Central memory CD8-positive, alpha-beta T cell (primary cell): ENCODE measurements around the gene TIMM13.
"Not testable (repeated sequence)": the region's sequence is repeated elsewhere in the genome, so short reads cannot be mapped to it uniquely, and the experiment has no call there.

Experiments
- ATAC-seq: fragments of 150-1000 bp; cut with Tn5 transposase; replicated peaks from 2 replicates; pipeline ENCODE4 v1.10.0; 2022; ENCODE audit warnings: mild to moderate bottlenecking, moderate FRiP score, moderate number of reproducible peaks; ENCODE audit not compliant: poor library complexity, severe bottlenecking; ENCODE audit errors: extremely low read depth
- DNase-seq, 2 donors: peaks; one replicate each; pipeline ENCODE4 v3.0.0; 2021; ENCODE audit warnings: low spot score in 2 of 2
- H3K27ac Mint-ChIP-seq: one replicate; pipeline ENCODE4 v1.8.0; 2022; ENCODE audit warnings: low read depth, mild to moderate bottlenecking, moderate library complexity, mixed read lengths
- H3K27me3 Mint-ChIP-seq: one replicate; pipeline ENCODE4 v1.8.0; 2022; ENCODE audit warnings: mixed read lengths
- H3K36me3 Mint-ChIP-seq: one replicate; pipeline ENCODE4 v1.8.0; 2022; ENCODE audit warnings: mild to moderate bottlenecking, moderate library complexity, mixed read lengths; ENCODE audit not compliant: insufficient read depth
- H3K4me1 Mint-ChIP-seq: one replicate; pipeline ENCODE4 v1.8.0; 2022; ENCODE audit warnings: mixed read lengths
- H3K4me3 Mint-ChIP-seq: one replicate; pipeline ENCODE4 v1.8.0; 2022; ENCODE audit warnings: mild to moderate bottlenecking, moderate library complexity, mixed read lengths
- H3K9me3 Mint-ChIP-seq: one replicate; pipeline ENCODE4 v1.8.0; 2022; ENCODE audit warnings: mixed read lengths

The TIMM13 gene

DNA sequence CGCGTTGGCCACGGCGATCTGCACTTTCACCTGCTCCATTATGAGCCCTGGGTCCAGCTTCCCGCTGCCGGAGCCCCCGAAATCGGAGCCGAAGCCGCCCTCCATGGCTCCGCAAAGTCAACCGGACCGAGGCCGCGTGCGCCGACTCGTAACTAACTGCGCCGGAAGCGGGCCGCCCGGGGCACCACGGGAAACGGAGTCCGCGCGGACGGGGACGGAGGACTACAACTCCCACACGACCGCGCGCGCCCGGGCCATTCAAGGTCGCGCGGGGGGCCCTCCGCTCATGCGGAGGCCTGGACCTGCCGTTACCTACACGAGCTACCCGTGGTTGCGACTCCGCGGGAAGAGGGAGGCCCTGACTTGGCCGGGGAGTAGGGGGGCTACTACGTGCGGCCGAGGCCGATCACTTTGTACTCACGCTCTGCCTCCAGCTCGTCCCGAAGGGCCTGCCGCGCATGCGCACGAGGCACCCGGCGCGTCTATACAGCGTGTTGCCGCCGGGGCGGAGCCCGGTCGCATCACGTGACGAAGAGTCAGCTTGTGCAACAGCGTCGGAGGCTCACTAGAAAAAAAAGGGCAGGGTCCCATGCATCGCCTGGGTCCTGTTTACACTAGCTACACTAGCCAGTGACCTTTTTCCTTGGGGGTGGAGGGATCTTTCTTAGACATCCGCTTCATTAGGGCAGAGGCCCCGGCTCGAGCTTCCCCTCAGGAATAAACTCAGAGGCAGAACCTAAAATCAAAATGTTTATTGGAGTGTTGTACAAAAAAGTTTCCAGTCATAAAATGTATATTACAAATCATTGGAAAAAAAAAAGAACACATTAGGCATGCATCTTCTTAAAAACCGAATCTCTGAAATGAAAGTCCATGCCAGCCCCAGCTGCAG is at the start of gene TIMM13:
Gene TIMM13 (minus strand): TSS at position 158 of the 892 bp plus-strand sequence. CDS start 53 bp downstream, at position 105.
- ATAC-seq (peak; percentile 96), DNase-seq (peak; percentile 94 to 95)
- Mint-ChIP-seq H3K27me3 (no peaks in the 10 kb centered on the region), H3K36me3 (peaks cover 19% of the 10 kb centered on the region), H3K4me1 (peaks cover 16% of the 10 kb centered on the region), H3K4me3 (peak within 1 kb of the TSS; percentile 95), H3K27ac (peak within 1 kb of the TSS; percentile 96), H3K9me3 (no peaks in the 10 kb centered on the region)

DNA sequence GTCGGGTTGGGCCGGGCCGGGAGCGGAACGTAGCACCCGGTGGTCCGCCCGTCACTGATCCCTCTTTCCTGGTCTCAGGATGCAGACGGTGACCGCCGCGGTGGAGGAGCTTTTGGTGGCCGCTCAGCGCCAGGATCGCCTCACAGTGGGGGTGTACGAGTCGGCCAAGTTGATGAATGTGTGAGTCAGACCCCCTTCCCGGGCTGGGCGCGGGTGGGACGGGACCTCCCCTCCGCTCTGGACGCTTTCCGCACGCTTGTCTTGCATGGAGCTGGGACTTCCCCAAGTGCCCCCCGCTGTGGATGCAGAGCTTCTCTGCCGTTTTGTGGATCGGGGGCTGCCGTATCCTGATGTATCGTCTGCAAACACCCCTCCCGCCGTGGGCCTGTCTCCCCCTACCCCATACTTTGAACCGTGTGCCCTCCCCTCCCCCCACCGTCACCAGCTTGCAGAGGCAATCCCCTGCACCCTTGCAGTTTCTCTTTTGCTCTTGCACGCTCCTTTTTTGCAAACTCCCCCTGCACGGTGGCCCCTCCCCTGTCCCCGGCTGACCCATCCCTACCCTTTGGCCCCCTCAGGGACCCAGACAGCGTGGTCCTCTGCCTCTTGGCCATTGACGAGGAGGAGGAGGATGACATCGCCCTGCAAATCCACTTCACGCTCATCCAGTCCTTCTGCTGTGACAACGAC is 49.2 kb upstream of the TIMM13 start:
- peaks cover 38% of the 10 kb centered on the region for H3K36me3 Mint-ChIP-seq
- peak; percentile 1 for ATAC-seq
- peak overlapping the region; percentile 98 for H3K27ac Mint-ChIP-seq
- H3K4me1 Mint-ChIP-seq, result peaks cover 33% of the 10 kb centered on the region
- no peaks in the 10 kb centered on the region for H3K27me3 Mint-ChIP-seq
- DNase-seq, result peak in 1 of 2 donors; percentile 35
- no peaks in the 10 kb centered on the region for H3K9me3 Mint-ChIP-seq
- H3K4me3 Mint-ChIP-seq, result peak overlapping the region; percentile 99

DNA sequence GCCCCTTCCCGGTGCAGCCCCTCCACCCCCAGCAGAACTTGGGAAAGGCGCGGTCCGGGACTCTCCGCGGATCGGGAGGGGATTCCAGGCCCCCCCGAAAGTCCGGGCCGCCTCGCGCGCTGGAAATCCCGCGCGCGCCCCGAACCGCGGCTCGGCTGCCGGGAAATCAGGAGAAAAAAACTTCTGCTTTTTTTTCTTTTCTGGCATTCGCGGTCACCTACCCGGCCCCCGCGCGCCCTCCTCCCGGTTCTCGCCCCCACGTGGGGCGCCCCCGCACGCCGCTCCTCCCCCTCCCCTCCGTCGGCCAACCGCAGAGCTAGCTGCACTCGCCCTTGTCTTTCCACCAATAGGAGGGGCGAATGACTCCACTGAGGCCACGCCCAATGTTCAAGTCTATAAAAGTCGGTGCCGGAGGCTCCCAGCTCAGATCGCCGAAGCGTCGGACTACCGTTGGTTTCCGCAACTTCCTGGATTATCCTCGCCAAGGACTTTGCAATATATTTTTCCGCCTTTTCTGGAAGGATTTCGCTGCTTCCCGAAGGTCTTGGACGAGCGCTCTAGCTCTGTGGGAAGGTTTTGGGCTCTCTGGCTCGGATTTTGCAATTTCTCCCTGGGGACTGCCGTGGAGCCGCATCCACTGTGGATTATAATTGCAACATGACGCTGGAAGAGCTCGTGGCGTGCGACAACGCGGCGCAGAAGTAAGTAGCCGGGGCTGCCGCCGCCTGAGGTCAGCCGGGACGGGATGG is 48.5 kb upstream of the TIMM13 start, which contains the start of gene GADD45B:
Gene GADD45B (plus strand): TSS at position 426 of the 749 bp plus-strand sequence. CDS start 232 bp downstream, at position 658.
- Mint-ChIP-seq H3K27ac (peak within 1 kb of the TSS; percentile 98), H3K9me3 (no peaks in the 10 kb centered on the region), H3K4me3 (peak within 1 kb of the TSS; percentile 99), H3K4me1 (peaks cover 33% of the 10 kb centered on the region), H3K36me3 (peaks cover 38% of the 10 kb centered on the region), H3K27me3 (no peaks in the 10 kb centered on the region)
- DNase-seq, result peak; percentile 96 to 98
- peak; percentile 61 for ATAC-seq

DNA sequence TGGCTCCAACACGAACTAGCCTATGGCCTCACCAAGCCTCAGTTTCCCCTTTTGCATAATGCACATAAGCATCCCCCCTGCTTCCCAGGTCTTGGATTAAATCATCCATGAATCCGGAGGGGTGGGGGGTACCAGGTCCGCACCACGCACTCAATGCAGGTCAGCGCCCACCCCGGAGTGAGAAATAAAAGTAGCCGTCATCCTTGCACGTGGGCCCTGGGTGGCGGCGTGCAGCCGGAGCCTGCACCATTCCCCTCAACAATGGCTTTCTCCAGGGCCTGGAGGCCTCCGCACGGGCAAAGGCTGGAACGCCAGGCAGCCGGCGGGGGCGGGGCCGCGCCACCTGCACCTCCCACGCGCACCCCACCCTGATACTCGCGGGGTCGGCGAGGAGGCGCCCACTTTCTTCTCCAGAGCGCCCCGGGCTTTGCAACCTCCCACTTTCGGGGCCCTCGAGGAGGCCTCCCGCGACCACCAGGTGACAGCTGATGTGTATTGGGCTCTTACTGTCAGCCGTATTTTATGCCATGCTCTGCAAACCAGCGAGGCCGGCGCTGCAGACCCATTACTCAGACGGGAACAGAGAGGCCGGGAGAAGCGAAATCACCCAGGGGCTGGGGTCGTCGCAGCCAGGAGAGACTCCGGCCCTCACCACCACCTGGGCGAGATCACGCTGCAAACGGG is 47.8 kb upstream of the TIMM13 start:
- no peaks in the 10 kb centered on the region for H3K27me3 Mint-ChIP-seq
- H3K27ac Mint-ChIP-seq, result peak overlapping the region; percentile 98
- H3K9me3 Mint-ChIP-seq, result no peaks in the 10 kb centered on the region
- ATAC-seq, result peak; percentile 24
- peak overlapping the region; percentile 99 for H3K4me3 Mint-ChIP-seq
- peak; percentile 35 to 41 for DNase-seq
- peaks cover 33% of the 10 kb centered on the region for H3K4me1 Mint-ChIP-seq
- peaks cover 38% of the 10 kb centered on the region for H3K36me3 Mint-ChIP-seq

DNA sequence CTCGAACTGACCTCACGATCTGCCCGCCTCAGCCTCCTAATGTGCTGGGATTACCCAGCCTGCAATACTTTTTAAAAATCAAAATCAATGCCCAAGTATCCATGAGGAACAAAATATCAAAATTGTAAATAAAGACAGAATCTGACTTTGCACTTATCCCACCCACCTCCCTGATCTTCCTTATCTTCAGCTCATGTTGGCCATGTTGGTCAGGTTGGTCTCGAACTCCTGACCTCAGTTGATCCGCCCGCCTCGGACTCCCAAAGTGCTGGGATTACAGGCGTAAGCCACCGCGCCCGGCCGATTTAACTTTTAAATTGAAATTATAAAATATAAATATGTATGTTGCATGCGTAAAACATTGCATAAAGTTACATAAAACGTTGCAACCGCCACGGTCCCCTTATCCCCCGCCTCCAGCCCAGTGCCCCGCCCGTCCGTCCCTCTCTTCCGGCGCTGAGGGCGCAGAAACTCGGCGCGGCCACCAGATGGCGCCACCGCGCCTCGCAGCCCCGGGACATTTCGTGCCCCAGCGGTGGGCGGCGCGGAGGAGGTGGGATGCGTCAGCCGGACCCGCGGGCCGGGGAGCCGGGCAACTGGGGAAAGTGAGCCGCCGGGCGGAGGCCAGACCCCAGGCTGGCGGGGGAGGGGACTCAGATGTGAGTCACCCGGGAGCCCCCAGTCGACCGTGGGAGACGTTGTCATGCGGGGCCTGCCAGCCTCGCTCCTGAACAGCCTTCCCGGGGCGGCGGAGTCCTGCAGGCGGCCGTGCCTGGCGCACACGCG is 47.0 kb upstream of the TIMM13 start:
- Mint-ChIP-seq H3K36me3 (peaks cover 38% of the 10 kb centered on the region), H3K9me3 (no peaks in the 10 kb centered on the region), H3K27ac (peak overlapping the region; percentile 98), H3K4me3 (peak overlapping the region; percentile 99), H3K4me1 (peaks cover 33% of the 10 kb centered on the region), H3K27me3 (no peaks in the 10 kb centered on the region)
- ATAC-seq, result peak; percentile 40
- DNase-seq, result peak; percentile 79 to 80

DNA sequence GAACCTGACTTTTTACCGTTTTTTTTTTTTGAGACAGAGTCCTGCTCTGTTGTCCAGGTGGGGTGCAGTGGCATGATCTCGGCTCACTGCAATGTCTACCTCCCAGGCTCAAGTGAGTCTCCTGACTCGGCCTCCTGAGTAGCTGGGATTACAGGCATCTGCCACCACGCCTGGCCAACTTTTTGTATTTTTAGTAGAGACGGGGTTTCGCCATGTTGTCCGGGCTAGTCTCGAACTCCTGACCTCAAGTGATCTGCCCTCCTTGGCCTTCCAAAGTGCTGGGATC is 42.5 kb upstream of the TIMM13 start:
- not testable (repeated sequence) for H3K9me3 Mint-ChIP-seq, H3K4me1 Mint-ChIP-seq, H3K27me3 Mint-ChIP-seq, H3K4me3 Mint-ChIP-seq, ATAC-seq, H3K27ac Mint-ChIP-seq, DNase-seq, H3K36me3 Mint-ChIP-seq

DNA sequence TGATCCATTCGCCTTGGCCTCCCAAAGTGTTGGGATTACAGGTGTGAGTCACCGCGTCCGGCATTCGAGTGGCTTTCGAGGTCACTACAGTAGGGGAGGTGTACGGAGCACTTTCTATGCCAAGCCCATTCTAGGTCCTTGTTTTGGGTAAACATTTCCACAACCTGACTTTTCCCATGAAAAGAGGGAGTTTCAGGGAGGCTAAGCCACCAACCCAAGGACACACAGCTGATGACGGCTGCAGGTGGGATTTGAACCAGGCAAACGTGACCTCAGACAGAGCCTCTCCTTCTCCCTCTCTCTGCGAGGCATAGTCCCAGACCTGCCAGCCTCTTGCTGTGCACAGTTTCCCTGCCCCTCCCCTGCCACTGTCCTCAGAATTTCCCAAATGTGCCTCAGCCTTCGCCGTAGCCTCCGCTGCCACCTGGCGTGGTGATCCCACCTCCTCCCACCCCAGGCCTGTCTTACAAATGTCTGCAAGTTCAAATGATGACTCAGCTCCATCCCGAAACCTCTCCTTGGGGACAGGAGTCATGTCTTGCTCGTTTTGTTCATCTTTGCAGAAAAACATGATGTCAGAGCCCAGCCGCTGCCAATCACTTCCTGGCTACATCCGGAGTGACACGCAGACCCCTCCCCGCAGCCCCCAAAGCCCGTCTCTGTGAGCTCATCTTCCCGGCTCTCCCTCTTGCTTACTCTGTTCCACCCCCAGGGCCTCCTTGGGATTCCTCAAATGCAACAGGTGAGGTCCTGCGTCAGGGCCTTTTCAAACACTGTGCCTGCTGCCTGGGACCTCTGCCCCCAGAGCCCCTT is 41.9 kb upstream of the TIMM13 start:
- DNase-seq, result no peak
- Mint-ChIP-seq H3K4me1 (no peaks in the 10 kb centered on the region), H3K27me3 (no peaks in the 10 kb centered on the region), H3K9me3 (no peaks in the 10 kb centered on the region), H3K36me3 (no peaks in the 10 kb centered on the region), H3K4me3 (no peak overlapping the region), H3K27ac (no peak overlapping the region)
- no peak for ATAC-seq

DNA sequence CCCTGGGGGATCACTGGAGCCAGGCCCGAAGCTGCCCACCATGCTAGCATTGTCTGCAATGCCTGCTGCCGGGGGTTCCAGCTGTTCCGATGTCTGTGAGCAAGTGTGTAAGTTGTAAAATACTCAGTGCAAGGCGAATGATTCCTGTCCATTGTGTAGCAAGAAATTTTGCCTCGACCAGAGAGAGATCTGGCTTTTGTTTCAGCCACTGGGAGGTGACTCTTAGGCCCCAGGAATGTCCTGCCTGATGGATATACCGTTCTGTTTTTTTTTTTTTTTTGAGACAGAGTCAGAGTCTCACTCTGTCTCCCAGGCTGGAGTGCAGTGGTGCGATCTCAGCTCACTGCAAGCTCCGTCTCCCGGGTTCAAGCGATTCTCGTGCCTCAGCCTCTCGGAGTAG is 41.2 kb upstream of the TIMM13 start:
- Mint-ChIP-seq H3K9me3 (no peaks in the 10 kb centered on the region), H3K4me3 (no peak overlapping the region), H3K27me3 (no peaks in the 10 kb centered on the region), H3K36me3 (no peaks in the 10 kb centered on the region), H3K27ac (no peak overlapping the region), H3K4me1 (no peaks in the 10 kb centered on the region)
- DNase-seq (no peak), ATAC-seq (no peak)

DNA sequence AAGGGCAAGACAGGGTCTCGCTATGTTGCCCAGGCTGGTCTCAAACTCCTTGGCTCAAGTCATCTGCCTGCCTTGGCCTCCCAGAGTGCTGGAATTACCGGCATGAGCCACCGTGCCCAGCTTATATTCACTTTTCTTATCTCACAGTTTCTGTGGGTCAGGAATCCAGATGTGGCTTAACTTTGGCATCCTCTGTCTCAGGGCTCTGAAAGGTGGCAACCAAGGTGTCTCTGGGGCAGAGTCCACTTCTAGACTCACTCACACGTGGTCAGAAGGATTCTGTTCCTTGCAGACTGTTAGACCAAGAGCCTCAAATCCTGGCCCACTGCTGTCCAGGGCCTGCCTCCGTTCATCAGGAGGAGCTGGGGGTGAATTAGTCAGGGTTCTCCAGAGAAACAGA is 37.0 kb upstream of the TIMM13 start:
- H3K27me3 Mint-ChIP-seq, result no peaks in the 10 kb centered on the region
- no peaks in the 10 kb centered on the region for H3K36me3 Mint-ChIP-seq
- H3K4me1 Mint-ChIP-seq, result peaks cover 5% of the 10 kb centered on the region
- no peak overlapping the region for H3K4me3 Mint-ChIP-seq
- ATAC-seq (no peak), DNase-seq (no peak)
- no peaks in the 10 kb centered on the region for H3K9me3 Mint-ChIP-seq
- no peak overlapping the region for H3K27ac Mint-ChIP-seq

DNA sequence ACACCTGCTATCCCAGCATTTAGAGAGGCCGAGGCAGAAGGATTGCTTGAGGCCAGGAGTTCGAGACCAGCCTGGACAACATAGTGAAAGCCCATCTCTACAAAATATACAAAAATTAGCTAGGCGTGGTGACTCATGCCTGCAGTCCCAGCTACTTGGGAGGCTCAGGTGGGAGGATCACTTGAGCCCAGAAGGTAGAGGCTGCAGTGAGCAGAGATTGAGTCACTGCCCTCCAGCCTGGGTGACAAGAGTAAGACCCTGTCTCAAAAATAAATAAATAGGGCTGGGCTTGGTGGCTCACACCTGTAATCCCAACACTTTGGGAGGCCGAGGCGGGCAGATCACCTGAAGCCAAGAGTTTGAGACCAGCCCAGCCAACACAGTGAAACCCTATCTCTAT is 36.3 kb upstream of the TIMM13 start:
- not testable (repeated sequence) for H3K27ac Mint-ChIP-seq, H3K4me3 Mint-ChIP-seq, H3K9me3 Mint-ChIP-seq, H3K36me3 Mint-ChIP-seq, H3K4me1 Mint-ChIP-seq, ATAC-seq, DNase-seq, H3K27me3 Mint-ChIP-seq
